Calu3 (cell line): Measurements from ENCODE around the gene PKMYT1. TPM values are rescaled to one million over a fixed set of nuclear protein-coding genes. Genes with fewer than 3 reads are reported as not detected.

ENCODE experiments used
- BruUV-seq: library from RNA; stranded (reverse); fragments of 400-500 nt; replicated peaks from 2 replicates; lab custom pipeline; 2021; lab: Mats Ljungman, UMichigan
- CTCF ChIA-PET: fragments of 300-600 bp; sonication (Branson Sonifier 250); formaldehyde crosslinking; loops from one replicate; lab custom pipeline; 2022; ENCODE audit warnings: antibody characterized with exemption; lab: Charles Lee
- DNase-seq: peaks from one replicate; pipeline ENCODE4 v3.0.0; 2022
- H3K27ac Mint-ChIP-seq: one replicate; pipeline ENCODE4 v1.8.0; 2022; ENCODE audit warnings: mixed read lengths; ENCODE audit not compliant: unreplicated experiment
- H3K27me3 Mint-ChIP-seq: one replicate; pipeline ENCODE4 v1.8.0; 2022; ENCODE audit warnings: mixed read lengths; ENCODE audit not compliant: unreplicated experiment
- H3K36me3 Mint-ChIP-seq: one replicate; pipeline ENCODE4 v1.8.0; 2022; ENCODE audit warnings: mild to moderate bottlenecking, moderate library complexity, mixed read lengths; ENCODE audit not compliant: insufficient read depth, unreplicated experiment
- H3K4me1 Mint-ChIP-seq: one replicate; pipeline ENCODE4 v1.8.0; 2022; ENCODE audit warnings: mild to moderate bottlenecking, low read depth, mixed read lengths; ENCODE audit not compliant: unreplicated experiment
- H3K4me3 Mint-ChIP-seq: one replicate; pipeline ENCODE4 v1.8.0; 2022; ENCODE audit warnings: mild to moderate bottlenecking, low read depth, moderate library complexity, mixed read lengths; ENCODE audit not compliant: unreplicated experiment
- H3K9me3 Mint-ChIP-seq: one replicate; pipeline ENCODE4 v1.8.0; 2022; ENCODE audit warnings: low read depth, mixed read lengths; ENCODE audit not compliant: unreplicated experiment
- CTCF ChIP-seq: fragments of 200-600 bp; IDR thresholded peaks from one replicate; pipeline ENCODE4 v1.8.0; 2022; ENCODE audit warnings: antibody characterized with exemption; ENCODE audit not compliant: unreplicated experiment
- intact Hi-C: fragments of 100-400 bp; cut with micrococcal nuclease; formaldehyde crosslinking; loops from one replicate; pipeline ENCODE4 v1.10.0; 2022; ENCODE audit not compliant: unreplicated experiment
- total RNA-seq: library from RNA; stranded (reverse); gene quantifications from 2 replicates; pipeline ENCODE4 v1.2.3, GENCODE V29; 2022

PKMYT1 gene
- total RNA-seq, 1 experiment from 2014 or later: 107 TPM

- H3K27ac Mint-ChIP-seq: peak overlapping the region; percentile 61
- no peak for DNase-seq
- no TSS peak for BruUV-seq
- TF ChIP-seq CTCF: no peak
- no peaks in the 10 kb centered on the region for H3K9me3 Mint-ChIP-seq
- H3K4me3 Mint-ChIP-seq: peak overlapping the region; percentile 88
- intact Hi-C loops: no loop called here
- no peaks in the 10 kb centered on the region for H3K27me3 Mint-ChIP-seq
- CTCF ChIA-PET: interaction anchor here (1.9 to 2.1 kb wide), 2 partner anchors 11 kb away, joined by 8 to 10 read pairs; no protein-coding TSS in a partner anchor
- H3K36me3 Mint-ChIP-seq: peaks cover 37% of the 10 kb centered on the region
- H3K4me1 Mint-ChIP-seq: peaks cover 40% of the 10 kb centered on the region
Observed at GRCh38 chr16:2981177-2981898, 1.1 kb upstream of the PKMYT1 start.

- Mint-ChIP-seq H3K36me3 (peaks cover 45% of the 10 kb centered on the region), H3K4me1 (peaks cover 40% of the 10 kb centered on the region), H3K27me3 (no peaks in the 10 kb centered on the region), H3K4me3 (peak overlapping the region; percentile 88), H3K27ac (peak overlapping the region; percentile 82), H3K9me3 (no peaks in the 10 kb centered on the region)
- TSS peak; percentile 60 for BruUV-seq
- CTCF ChIA-PET: interaction anchor here (0.6 to 1.9 kb wide), 3 partner anchors 10 to 32 kb away, joined by 4 to 8 read pairs (median 5); no protein-coding TSS in a partner anchor
- DNase-seq: peak; percentile 48
- TF ChIP-seq CTCF: no peak
- intact Hi-C loops: no loop called here
Observed at GRCh38 chr16:2979669-2980226, 498 bp downstream of the PKMYT1 start.

GRCh38 chr16:2977440-2977839, 2.8 kb downstream of the PKMYT1 start:
- Mint-ChIP-seq H3K4me1 (peaks cover 36% of the 10 kb centered on the region), H3K4me3 (peak overlapping the region; percentile 19), H3K9me3 (no peaks in the 10 kb centered on the region), H3K27me3 (no peaks in the 10 kb centered on the region), H3K27ac (no peak overlapping the region), H3K36me3 (peaks cover 53% of the 10 kb centered on the region)
- TF ChIP-seq CTCF: no peak
- DNase-seq: peak; percentile 35
- no TSS peak for BruUV-seq
- intact Hi-C loops: no loop called here
- CTCF ChIA-PET: interaction anchor here (0.6 to 1.6 kb wide), 3 partner anchors 7 to 1561 kb away, joined by 3 to 5 read pairs (median 3); partner anchors contain the start of gene CDIP1

GRCh38 chr16:2976673-2977072, 3.6 kb downstream of the PKMYT1 start:
- Mint-ChIP-seq H3K4me1 (peaks cover 36% of the 10 kb centered on the region), H3K9me3 (no peaks in the 10 kb centered on the region), H3K27ac (no peak overlapping the region), H3K27me3 (no peaks in the 10 kb centered on the region), H3K4me3 (no peak overlapping the region), H3K36me3 (peaks cover 54% of the 10 kb centered on the region)
- TF ChIP-seq CTCF: no peak
- no peak for DNase-seq
- no TSS peak for BruUV-seq
- intact Hi-C loops: no loop called here
- CTCF ChIA-PET: no interaction called here
